Activated CD4-positive, alpha-beta T cell treated with anti-CD3 and anti-CD28 coated beads, Interleukin-2, amount 50 U/mL, for 16 hours (primary cell): ENCODE data around the gene SKAP1.
"Not testable (repeated sequence)": the region's sequence is repeated elsewhere in the genome, so short reads cannot be mapped to it uniquely, and the experiment has no call there.

Experiments used
- DNase-seq: peaks from one replicate; pipeline ENCODE4 v3.0.0-alpha.2; 2020

SKAP1 gene

GRCh38 chr17:48240562-48241130 lies 189.4 kb downstream of the SKAP1 start:
- DNase-seq: no peak

- no peak for DNase-seq
These were observed 189.9 kb downstream of the SKAP1 start for GRCh38 chr17:48240122-48240521.

DNA sequence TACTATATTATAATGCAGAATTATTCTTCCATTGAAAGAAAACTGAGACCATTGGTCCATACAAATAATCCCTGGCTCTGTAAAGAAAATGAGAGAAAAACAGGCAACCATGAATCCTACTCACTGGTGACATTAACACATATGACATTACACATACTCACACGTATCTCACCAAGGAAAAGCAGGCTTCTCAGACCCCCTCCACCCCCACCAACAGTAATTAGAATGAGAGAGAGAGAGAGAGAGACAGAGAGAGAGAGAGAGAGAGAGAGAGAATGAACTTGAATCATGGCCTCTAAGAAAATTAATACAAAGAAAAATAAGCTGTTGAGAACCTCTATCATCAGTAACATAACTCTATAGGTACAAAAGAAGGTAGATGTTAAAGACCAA lies 190.4 kb downstream of the SKAP1 start:
- no peak for DNase-seq

- DNase-seq: no peak
These were observed 190.9 kb downstream of the SKAP1 start for GRCh38 chr17:48238933-48239602.

- DNase-seq: no peak
These were observed 192.6 kb downstream of the SKAP1 start for GRCh38 chr17:48237456-48237855.

DNA sequence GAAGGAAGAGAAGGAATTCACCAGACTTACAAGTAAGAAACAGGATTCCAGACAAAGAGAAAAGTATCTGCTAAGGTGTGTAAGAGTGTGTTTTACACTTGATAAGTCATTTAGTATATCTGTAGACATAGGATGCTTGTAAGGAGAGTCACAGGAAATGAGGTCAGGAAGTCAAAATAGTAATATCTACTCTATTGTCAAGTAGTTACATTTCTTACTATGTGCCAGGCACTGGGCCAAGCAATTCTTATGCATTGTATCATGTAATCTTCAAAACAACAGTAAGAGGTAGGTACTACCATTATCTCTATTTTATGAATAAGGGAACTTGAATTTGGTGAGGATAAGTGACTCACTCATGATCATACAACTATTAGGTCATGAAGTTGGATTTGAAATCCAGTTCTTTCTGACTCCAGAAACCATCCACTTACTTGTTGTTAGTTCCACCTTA lies 193.3 kb downstream of the SKAP1 start:
- no peak for DNase-seq

DNA sequence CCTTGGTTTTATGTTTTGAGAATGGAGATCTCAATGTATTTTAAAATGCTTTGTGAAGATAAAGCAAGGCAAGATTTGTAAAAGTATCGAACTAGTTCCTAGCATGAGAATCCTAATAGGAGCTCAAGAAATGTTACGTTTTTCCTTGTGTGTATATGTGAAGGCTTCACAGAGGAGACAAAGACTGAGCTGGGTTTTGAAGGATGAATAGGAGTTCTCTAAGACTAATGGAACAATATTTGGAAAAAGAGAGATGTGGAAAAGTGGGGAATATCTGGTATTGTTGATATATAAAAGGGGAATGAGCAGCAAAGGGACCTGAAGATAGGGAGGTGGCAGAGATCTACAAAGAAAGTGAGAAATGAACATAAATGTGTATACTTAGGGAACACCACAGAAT lies 195.1 kb downstream of the SKAP1 start:
- DNase-seq: no peak

- DNase-seq: no peak
These were observed 197.7 kb downstream of the SKAP1 start for GRCh38 chr17:48231995-48232959.

GRCh38 chr17:48229936-48230335 lies 200.1 kb downstream of the SKAP1 start:
- no peak for DNase-seq

- DNase-seq: no peak
These were observed 201.3 kb downstream of the SKAP1 start for GRCh38 chr17:48228720-48229119.

DNA sequence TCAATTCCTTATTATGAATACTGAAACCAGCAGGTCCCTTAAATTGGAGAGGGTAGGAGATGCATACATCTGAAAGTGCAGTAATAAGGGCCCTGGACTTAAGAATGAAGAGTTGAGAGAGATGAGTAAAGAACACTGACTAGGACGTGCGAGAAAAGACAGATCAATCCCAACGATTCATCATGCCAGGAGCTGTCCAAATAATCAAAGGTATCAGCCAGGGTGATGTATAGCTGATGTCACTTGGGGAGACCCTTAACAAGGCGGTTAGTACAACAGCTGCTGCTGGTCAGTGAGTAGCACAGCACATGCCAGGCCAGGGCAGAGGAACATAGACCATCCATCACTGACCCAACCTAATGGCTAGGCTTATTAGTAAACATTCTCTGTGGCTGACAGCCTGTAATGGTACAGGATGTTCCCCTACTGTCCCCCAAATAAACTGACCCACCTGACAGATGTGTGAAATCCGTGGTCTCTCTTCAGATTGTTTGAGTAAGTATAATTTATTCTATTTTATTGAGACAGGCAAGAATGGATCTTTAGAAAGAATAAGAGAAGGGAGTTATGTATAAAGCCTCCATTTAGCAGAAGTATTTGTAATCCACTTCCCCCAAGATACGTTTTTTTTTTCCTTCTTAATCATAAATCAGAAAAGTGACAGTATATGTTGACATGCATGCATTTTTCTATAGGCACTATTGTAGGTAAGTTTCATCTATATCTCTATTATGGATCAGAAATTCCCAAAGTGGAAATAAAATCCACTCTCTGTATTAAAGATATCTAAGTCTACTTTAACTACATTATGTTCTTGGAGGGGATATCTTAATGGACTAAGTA lies 204.1 kb downstream of the SKAP1 start:
- DNase-seq: no peak

DNA sequence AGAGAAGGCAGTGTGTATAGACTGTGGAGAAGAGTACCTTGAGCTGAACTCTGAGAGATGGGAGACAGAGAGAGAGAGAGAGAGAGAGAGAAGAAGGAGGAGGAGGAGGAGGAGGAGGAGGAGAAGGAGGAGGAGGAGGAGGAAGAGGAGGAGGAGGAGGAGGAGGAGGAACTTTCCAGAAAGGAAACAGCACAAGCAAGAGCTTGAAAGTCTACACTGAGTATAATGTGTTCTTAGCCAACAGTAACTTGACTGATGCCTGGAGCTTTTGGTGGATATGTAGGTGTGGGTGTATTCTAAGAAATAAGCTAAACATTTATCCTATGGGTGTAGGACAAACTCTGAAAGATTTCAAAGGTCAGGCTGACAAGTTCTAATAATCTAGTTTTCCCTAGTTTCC lies 206.1 kb downstream of the SKAP1 start:
- no peak for DNase-seq

DNA sequence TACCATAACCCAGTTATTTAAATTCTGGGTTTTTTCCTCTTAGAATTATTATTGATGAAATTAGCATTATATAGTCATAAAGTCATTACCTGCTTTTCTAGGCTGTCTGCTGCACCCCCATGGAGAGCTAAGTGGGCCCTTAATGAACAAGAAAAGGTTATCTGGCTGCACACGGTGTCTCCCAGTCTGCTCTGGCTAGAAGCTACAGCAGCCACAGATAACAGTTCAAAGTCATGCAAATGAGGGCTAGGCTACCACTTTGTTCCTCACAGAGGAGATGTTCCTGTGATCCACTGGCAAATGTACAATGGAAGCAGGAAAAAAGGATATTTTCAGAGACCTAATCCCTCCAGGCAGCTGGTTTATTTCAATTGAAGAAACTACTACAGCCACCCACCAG lies 210.4 kb downstream of the SKAP1 start:
- no peak for DNase-seq

DNA sequence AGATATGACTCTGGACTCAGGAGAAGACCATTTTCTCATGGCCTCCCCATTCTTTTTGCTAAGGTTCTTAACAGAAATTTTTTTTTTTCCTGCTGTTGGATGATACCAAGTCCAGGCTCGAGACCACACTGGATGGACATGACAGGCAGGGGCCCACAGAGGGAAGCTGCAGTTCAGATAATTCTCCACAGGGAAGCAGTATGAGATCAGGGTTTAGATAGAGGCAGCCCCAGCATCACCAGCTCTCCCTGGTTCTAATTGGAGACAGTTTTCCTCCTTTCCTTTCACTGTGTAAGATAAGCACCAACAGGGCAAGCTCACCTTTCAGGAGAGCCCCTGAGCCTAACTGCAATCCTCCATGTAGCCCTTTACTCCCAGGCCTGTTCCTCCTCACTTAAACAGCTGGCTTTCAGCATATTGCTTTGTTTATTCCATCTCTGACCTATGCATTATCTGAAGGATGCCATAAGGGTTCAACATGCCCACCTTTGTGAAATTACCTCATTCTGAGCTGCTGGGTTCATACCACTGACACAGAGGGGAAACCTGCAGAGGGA lies 214.4 kb downstream of the SKAP1 start:
- DNase-seq: no peak

- no peak for DNase-seq
These were observed 216.2 kb downstream of the SKAP1 start for GRCh38 chr17:48213797-48214196.

GRCh38 chr17:48211787-48212186 lies 218.2 kb downstream of the SKAP1 start:
- DNase-seq: no peak

- DNase-seq: no peak
These were observed 219.0 kb downstream of the SKAP1 start for GRCh38 chr17:48211011-48211410.

DNA sequence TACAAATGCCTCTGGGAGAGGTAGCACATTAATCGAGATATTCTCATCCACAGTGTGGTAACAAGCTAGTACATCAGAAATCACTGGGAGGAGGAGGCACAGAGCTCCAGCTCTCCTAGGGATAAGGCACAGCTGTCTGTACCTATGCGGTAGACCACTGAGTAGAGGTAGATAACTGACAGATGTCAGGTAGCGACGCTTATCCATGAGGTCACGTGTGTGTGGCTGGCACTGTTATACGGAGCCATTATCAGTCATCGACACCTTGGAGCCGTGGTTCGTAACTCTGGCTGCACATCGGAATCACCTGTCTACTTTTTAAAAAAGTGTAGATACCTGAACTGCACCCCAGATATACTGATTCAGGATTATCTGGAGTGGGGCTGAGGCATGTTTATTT lies 220.0 kb downstream of the SKAP1 start:
- no peak for DNase-seq

GRCh38 chr17:48207776-48208544 lies 222.1 kb downstream of the SKAP1 start:
- no peak for DNase-seq

DNA sequence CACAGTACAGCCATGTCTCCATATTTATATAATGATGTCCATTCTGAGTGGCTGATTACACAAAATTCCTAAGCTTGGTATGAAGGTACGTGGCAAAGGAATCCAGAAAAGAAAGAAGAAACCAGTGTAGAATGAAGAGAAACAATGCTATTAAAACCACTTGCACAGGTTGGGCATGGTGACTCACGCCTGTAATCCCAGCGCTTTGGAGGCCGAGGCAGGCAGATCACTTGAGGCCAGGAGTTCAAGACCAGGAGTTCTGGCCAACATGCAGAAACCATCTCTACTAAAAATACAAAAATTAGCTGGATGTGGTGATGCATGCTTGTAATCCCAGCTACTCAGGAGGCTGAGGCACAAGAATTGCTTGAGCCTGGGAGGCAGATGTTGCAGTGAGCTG lies 223.0 kb downstream of the SKAP1 start:
- not testable (repeated sequence) for DNase-seq

DNA sequence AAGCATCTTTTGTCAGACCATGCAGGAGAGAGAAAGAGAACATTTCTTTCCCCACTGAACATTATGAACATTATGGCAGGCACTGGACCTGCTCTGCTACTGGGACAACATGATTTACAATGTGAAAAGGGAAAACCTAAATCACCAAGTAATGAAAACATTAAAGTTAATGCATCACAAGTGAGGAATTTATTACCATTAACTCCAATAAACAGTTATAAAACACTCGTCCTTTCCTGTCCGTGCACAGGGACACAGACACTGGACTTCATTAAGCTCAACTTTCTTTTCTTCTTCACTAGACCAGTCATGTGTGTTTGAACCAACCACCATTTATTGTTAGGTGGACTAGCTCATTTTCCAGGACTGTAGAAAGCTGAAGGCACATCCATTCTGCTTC lies 227.1 kb downstream of the SKAP1 start:
- no peak for DNase-seq
